HepG2 (cell line): ENCODE measurements around the gene ZBTB21. TPM values are rescaled to one million over a fixed set of nuclear protein-coding genes. Genes with fewer than 3 reads are reported as not detected.

Experiments
- CEBPG ChIP-seq: IDR thresholded peaks from 2 replicates; pipeline ENCODE4 v1.6.1; 2016
- CHD2 ChIP-seq: IDR thresholded peaks from 2 replicates; pipeline ENCODE4 v1.6.1; 2011; ENCODE audit warnings: low read depth, low read length, improper control_type of control experiment
- DPF2 ChIP-seq: sonication (generic); formaldehyde crosslinking; IDR thresholded peaks from 2 replicates; pipeline ENCODE4 v1.4.0; 2020; ENCODE audit warnings: mild to moderate bottlenecking, low read depth, missing genetic modification reagents, borderline replicate concordance
- ELF3 ChIP-seq: IDR thresholded peaks from 2 replicates; pipeline ENCODE4 v1.6.1; 2016; ENCODE audit warnings: missing genetic modification reagents, missing compliant biosample characterization
- HNRNPL ChIP-seq: fragments of 200-400 bp; formaldehyde crosslinking; IDR thresholded peaks from 2 replicates; pipeline ENCODE4 v1.6.1; 2017; ENCODE audit warnings: mild to moderate bottlenecking, low read depth, low read length
- JUND ChIP-seq: sonication (generic); formaldehyde crosslinking; IDR thresholded peaks from 2 replicates; pipeline ENCODE4 v1.8.0; 2022; ENCODE audit warnings: mild to moderate bottlenecking, missing genetic modification reagents
- MEF2D ChIP-seq: sonication (generic); formaldehyde crosslinking; IDR thresholded peaks from 2 replicates; pipeline ENCODE4 v1.5.1; 2020; ENCODE audit warnings: mild to moderate bottlenecking, missing genetic modification reagents
- MYNN ChIP-seq: sonication (generic); formaldehyde crosslinking; IDR thresholded peaks from 2 replicates; pipeline ENCODE4 v1.4.0; 2020; ENCODE audit warnings: mild to moderate bottlenecking, low read depth, missing genetic modification reagents
- NFKB2 ChIP-seq: sonication (generic); formaldehyde crosslinking; IDR thresholded peaks from 2 replicates; pipeline ENCODE4 v1.4.0; 2020; ENCODE audit warnings: missing genetic modification reagents, borderline replicate concordance
- TBL1XR1 ChIP-seq: fragments of 150-350 bp; IDR thresholded peaks from 2 replicates; pipeline ENCODE4 v1.6.1; 2014; ENCODE audit warnings: borderline replicate concordance, low read length; ENCODE audit not compliant: partially characterized antibody
- ZFP41 ChIP-seq: sonication (generic); formaldehyde crosslinking; IDR thresholded peaks from 2 replicates; pipeline ENCODE4 v1.4.0; 2020; ENCODE audit warnings: mild to moderate bottlenecking, missing genetic modification reagents, borderline replicate concordance
- ZIK1 ChIP-seq: sonication (generic); formaldehyde crosslinking; IDR thresholded peaks from 2 replicates; pipeline ENCODE4 v1.5.0; 2020; ENCODE audit warnings: mild to moderate bottlenecking, low read depth, missing genetic modification reagents, borderline replicate concordance
- ZNF572 ChIP-seq: sonication (generic); formaldehyde crosslinking; IDR thresholded peaks from 2 replicates; pipeline ENCODE4 v1.5.1; 2020; ENCODE audit warnings: mild to moderate bottlenecking, missing genetic modification reagents
- ZNF614 ChIP-seq: IDR thresholded peaks from 2 replicates; pipeline ENCODE4 v1.6.1; 2018; ENCODE audit warnings: missing biosample characterization, missing genetic modification reagents, inconsistent platforms, borderline replicate concordance
- ZNF644 ChIP-seq: IDR thresholded peaks from 2 replicates; pipeline ENCODE4 v1.6.1; 2016; ENCODE audit warnings: low read depth
- polyA plus RNA-seq, 8 experiments: library from polyadenylated mRNA; depleted of rRNA in 3 of 8; stranded (reverse) in 7 of 8; unstranded in 1 of 8; fragments of >200 nt; fragmentation: Illumina TruSeq in 4 of 8; extraction: Trizol in 4 of 8; gene quantifications; 2 replicates each; pipeline versions ENCODE4 v1.2.1 to v1.2.3, GENCODE V29; 2011 to 2016; ENCODE audit warnings: low read depth in 4 of 8, missing spikeins in 1 of 8, mixed read lengths in 1 of 8; ENCODE audit not compliant: insufficient read depth in 1 of 8
- total RNA-seq, 5 experiments: library from RNA; depleted of rRNA; stranded (reverse); fragments of >200 nt; fragmentation: Illumina TruSeq; extraction: Trizol; gene quantifications; 2 replicates each; pipeline ENCODE4 v1.2.3, GENCODE V29; 2016; ENCODE audit warnings: low read depth in 1 of 5
- TF ChIP-seq, protein P1 (sequence below): sonication (generic); formaldehyde crosslinking; IDR thresholded peaks from 2 replicates; pipeline ENCODE4 v1.8.0; 2022; ENCODE audit warnings: mild to moderate bottlenecking, missing genetic modification reagents, borderline replicate concordance
- TF ChIP-seq, protein P2 (sequence below): sonication (generic); formaldehyde crosslinking; IDR thresholded peaks from 2 replicates; pipeline ENCODE4 v1.4.0; 2020; ENCODE audit warnings: missing genetic modification reagents, borderline replicate concordance
- TF ChIP-seq, protein P3 (sequence below): sonication (generic); formaldehyde crosslinking; IDR thresholded peaks from 2 replicates; pipeline ENCODE4 v1.8.1; 2022; ENCODE audit warnings: mild to moderate bottlenecking, missing genetic modification reagents
- TF ChIP-seq, protein P4 (sequence below): IDR thresholded peaks from 2 replicates; pipeline ENCODE4 v1.6.1; 2016; ENCODE audit warnings: missing genetic modification reagents, missing compliant biosample characterization
- TF ChIP-seq, protein P5 (sequence below): sonication (generic); formaldehyde crosslinking; IDR thresholded peaks from 2 replicates; pipeline ENCODE4 v1.4.0; 2020; ENCODE audit warnings: missing genetic modification reagents

ZBTB21 gene
- total and polyA plus RNA-seq, 2 of the 13 experiments (the other 11 are each of a cell fraction or from before 2014, with no cell fraction given) = 4.5 to 6.1 TPM

DNA sequence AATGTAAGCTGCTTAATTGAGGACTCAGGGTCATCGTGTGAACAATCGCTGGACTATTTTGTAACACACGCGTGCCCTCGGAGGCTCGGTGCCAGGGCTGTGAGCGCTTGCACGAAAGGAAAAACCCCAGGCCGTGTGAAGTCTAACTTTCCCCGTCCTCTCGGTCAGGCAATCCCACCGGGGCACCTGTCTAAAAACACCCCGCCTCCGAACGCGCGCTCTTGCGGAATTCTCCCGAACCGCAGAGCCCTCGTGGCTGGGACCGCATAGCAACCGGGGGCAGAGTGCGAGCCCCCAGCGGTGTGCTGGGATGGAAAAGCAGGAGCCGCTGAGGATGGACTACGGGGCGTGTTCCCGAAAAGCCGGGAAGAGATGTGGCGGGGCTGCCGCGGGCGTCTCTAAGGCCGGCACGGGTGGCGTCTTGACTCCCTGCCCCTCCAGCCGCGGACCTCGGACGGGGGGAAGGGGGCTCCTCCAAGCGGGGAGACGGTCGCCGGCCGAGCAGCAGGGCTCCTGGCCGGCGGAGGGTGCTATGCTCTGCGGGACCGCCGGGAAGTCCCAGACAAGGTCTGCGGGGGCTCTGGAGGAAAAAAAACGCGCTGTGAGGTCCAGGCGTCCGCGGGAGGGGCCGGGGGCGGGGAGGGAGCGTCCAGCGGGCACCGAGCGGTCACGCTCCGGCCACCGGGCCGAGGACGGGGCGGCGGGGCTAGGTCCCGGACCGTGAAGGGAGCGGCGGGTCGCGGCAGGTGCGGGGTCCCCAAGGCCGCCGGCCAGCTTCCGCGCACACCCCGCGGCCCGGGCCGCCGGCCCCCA lies 936 bp downstream of the ZBTB21 start (continued):
- TF ChIP-seq CEBPG (CRISPR knock-in tag) (no peak), ELF3 (CRISPR knock-in tag) (no peak), ZIK1 (CRISPR knock-in tag) (no peak), CHD2 (peak; percentile 11; the same call in 1 of the 2 replicates), ZNF614 (CRISPR knock-in tag) (no peak), ZNF572 (no peak), NFKB2 (CRISPR knock-in tag) (no peak), HNRNPL (no peak), MYNN (CRISPR knock-in tag) (no peak), DPF2 (CRISPR knock-in tag) (no peak), JUND (CRISPR knock-in tag) (no peak), ZFP41 (CRISPR knock-in tag) (no peak), MEF2D (no peak), TBL1XR1 (no peak), ZNF644 (CRISPR knock-in tag) (no peak)
- TF ChIP-seq, protein P1, sequence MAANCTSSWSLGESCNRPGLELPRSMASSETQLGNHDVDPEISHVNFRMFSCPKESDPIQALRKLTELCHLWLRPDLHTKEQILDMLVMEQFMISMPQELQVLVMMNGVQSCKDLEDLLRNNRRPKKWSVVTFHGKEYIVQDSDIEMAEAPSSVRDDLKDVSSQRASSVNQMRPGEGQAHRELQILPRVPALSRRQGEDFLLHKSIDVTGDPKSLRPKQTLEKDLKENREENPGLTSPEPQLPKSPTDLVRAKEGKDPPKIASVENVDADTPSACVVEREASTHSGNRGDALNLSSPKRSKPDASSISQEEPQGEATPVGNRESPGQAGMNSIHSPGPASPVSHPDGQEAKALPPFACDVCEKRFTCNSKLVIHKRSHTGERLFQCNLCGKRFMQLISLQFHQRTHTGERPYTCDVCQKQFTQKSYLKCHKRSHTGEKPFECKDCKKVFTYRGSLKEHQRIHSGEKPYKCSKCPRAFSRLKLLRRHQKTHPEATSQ (CRISPR knock-in tag) = no peak; the same call in 1 of the 2 replicates
- TF ChIP-seq, protein P2, sequence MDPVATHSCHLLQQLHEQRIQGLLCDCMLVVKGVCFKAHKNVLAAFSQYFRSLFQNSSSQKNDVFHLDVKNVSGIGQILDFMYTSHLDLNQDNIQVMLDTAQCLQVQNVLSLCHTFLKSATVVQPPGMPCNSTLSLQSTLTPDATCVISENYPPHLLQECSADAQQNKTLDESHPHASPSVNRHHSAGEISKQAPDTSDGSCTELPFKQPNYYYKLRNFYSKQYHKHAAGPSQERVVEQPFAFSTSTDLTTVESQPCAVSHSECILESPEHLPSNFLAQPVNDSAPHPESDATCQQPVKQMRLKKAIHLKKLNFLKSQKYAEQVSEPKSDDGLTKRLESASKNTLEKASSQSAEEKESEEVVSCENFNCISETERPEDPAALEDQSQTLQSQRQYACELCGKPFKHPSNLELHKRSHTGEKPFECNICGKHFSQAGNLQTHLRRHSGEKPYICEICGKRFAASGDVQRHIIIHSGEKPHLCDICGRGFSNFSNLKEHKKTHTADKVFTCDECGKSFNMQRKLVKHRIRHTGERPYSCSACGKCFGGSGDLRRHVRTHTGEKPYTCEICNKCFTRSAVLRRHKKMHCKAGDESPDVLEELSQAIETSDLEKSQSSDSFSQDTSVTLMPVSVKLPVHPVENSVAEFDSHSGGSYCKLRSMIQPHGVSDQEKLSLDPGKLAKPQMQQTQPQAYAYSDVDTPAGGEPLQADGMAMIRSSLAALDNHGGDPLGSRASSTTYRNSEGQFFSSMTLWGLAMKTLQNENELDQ (CRISPR knock-in tag) = no peak
- TF ChIP-seq, protein P3, sequence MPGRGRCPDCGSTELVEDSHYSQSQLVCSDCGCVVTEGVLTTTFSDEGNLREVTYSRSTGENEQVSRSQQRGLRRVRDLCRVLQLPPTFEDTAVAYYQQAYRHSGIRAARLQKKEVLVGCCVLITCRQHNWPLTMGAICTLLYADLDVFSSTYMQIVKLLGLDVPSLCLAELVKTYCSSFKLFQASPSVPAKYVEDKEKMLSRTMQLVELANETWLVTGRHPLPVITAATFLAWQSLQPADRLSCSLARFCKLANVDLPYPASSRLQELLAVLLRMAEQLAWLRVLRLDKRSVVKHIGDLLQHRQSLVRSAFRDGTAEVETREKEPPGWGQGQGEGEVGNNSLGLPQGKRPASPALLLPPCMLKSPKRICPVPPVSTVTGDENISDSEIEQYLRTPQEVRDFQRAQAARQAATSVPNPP (CRISPR knock-in tag) = no peak
- TF ChIP-seq, protein P4, sequence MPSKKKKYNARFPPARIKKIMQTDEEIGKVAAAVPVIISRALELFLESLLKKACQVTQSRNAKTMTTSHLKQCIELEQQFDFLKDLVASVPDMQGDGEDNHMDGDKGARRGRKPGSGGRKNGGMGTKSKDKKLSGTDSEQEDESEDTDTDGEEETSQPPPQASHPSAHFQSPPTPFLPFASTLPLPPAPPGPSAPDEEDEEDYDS (CRISPR knock-in tag) = no peak
- TF ChIP-seq, protein P5, sequence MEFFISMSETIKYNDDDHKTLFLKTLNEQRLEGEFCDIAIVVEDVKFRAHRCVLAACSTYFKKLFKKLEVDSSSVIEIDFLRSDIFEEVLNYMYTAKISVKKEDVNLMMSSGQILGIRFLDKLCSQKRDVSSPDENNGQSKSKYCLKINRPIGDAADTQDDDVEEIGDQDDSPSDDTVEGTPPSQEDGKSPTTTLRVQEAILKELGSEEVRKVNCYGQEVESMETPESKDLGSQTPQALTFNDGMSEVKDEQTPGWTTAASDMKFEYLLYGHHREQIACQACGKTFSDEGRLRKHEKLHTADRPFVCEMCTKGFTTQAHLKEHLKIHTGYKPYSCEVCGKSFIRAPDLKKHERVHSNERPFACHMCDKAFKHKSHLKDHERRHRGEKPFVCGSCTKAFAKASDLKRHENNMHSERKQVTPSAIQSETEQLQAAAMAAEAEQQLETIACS (CRISPR knock-in tag) = no peak; the same call in 1 of the 2 replicates
